HG02884 (cell line): ENCODE results near the gene CCDC150.
"Not testable (repeated sequence)": the region's sequence is repeated elsewhere in the genome, so short reads cannot be mapped to it uniquely, and the experiment has no call there.

Source experiments
- ATAC-seq: cut with Tn5 transposase; IDR thresholded peaks from one replicate; pipeline ENCODE4 v1.9.1; 2021; ENCODE audit warnings: mild to moderate bottlenecking, moderate library complexity; ENCODE audit not compliant: unreplicated experiment

Gene CCDC150

DNA sequence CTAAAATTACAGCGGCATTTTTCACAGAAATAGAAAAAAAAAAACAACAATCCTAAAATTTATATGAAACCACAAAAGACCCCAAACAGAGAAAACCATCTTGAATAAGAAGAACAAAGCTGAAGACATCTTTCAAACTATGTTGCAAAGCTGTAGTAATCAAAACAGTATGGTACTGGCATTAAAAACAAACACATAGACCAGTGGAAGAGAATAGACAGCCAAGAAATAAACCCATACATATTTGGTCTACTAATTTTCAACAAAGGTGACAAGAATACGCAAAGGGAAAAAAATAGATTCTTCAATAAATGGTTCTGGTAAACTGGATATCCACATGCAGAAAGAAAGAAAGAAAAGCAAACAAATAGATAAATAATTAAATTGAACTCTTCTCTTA lies 9.0 kb upstream of the CCDC150 start:
- no peak for ATAC-seq

DNA sequence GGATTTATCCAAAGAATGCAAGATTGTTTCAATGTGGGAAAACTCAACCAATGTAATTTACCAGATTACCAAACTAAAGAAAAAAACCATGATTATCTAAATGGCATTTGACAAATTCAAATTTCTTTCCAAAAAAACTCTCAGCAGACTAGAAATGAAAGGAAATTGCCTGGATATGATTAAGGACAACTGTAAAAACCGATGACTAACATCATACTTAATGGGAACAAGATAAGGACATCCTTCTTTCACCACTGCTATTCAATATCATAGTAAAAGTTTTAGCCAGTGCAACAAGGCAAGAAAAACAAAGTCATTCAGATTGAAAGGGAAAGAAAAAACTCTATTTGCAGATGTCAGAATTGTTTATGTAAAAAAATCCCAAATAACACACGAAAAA lies 4.4 kb upstream of the CCDC150 start:
- ATAC-seq, result no peak

DNA sequence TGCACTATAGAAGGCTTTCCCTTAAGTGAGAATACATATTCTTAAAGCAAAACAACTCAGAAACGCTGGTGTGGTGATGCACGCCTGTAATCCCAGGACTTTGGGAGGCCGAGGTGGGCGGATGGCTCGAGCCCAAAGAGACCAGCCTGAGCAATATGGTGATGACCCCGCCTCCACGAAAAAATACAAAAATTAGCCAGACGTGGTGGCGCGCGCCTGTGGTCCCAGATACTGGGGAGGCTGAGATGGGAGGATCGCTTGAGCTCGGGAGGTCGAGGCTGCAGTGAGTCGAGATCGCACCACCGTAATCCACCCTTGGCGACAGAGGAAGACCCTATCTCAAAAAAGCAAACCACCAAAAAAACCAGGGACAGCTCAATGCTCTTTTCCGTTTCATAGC lies 750 bp upstream of the CCDC150 start:
- no peak for ATAC-seq

DNA sequence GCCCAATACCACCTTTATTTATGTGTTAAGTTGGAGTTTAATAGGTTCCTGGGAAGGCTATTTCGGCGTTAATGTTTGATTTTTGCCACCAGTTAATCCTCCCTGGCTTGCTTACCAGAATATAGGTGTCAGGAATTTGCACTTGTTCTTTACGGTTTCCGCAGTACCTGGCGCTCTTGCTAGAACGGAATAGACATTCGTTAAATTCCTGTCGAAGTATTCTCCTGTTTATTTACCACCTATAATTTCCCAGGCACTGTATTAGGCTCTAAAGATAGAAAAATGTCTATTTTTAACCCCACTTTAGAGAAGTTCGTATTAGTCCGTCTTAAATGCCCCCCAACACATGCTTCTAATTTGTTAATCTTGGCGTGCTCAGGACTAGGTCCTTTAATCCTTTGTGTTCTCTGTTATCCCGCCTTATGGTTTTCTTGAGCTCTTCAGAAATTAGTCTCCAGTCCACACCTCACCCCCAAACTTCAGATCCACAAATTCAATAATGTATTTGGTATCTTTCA lies 575 bp downstream of the CCDC150 start:
- ATAC-seq, result peak; percentile 0

DNA sequence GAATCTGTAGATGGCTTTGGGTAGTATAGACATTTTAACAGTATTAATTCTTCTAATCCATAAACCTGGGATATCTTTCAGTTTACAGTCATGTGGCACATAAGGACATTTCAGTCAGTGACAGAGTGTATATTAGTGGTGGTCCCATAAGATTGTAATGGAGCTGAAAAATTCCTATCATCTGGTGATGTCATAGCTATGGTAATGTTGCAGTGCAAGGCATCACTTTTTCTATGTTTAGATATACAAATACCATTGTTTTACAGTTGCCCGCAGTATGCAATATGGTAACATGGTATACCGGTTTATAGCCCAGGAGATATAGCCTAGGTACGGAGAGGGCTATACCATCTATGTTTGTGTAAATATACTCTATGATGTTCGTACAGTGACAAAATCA lies 9.7 kb downstream of the CCDC150 start:
- no peak for ATAC-seq

DNA sequence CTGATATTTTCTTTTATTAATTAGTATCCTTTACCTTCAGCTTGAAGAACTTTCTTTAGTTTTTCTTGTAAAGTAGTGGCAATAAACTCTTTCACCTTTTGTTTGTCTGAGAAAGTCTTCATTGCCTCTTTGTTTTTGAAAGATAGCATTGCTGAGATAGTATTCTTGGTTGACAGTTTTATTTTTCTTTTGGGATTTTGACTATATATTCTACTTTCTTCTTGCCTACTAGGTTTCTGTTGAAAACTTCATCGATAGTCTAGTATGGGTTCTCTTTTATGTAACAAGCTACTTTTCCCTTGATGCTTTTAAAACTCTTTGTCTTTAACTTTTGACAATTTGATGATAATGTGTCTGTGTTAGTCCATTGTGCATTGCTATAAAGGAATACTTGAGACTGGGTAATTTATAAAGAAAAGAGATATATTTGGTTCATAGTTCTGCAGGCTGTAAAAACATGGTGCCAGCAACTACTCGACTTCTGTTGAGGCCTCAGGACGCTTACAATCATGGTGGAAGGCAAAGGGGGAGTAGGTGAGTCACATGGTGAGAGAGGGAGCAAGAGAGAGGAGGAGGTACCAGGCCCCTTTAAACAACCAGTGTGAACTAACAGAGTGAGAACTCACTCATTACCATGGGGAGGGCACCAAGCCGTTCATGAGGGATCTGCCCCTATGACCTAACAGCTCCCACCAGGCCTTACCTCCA lies 12.0 kb downstream of the CCDC150 start:
- no peak for ATAC-seq

DNA sequence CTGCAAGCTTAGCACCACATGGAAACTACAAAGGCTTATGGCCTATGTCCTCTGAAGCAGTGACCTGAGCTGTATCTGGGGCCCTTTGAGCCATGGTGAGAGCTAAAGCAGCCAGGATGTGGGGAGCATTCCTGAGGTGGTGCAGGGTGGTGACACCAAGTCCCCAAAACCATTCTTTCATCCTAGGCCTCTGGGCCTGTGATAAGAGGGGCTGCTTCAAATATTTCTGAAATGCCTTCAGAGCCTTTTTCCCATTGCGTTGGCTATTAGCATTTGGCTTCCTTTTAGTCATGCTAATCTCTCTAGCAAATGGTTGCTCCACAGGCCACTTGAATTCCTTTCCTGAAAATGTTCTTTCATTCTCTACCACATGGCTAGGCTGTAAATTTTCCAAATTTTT lies 13.4 kb downstream of the CCDC150 start:
- ATAC-seq, result no peak

DNA sequence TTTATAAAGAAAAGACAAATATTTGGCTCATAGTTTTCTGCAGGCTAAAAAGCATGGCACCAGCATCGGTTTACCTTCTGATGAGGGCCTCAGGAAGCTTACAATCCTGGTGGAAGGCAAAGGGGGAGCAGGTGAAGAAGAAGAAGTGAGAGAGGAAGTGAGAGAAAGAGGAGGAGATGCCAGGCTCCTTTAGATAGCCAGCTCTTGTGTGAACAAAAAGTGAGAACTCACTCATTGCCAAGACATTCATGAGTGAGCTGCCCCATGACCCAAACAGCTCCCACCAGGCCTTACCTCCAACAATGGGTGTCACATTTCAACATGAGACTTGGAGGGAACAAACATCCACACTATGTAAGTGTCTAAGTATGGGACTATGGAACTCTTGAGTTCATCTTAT lies 14.3 kb downstream of the CCDC150 start:
- ATAC-seq, result no peak

DNA sequence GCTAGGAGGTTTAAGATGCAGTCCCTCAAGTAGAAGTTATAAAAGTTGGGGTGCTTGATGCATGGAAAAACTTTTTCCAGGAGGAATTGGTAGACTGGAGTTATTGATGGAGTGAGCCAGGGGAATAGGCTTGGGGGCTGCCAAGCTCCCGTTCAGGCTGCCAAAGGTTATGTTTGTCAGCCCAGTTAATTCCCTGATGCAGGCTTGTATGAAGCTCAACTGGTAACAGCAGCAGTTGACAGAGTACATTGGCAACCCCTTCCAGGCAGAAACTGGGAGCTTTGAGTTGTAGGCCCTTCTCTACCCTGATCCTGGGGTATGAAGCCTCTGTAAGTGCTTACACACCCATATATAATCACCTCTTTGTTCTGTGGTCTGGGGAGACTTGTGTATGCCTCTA lies 16.2 kb downstream of the CCDC150 start:
- ATAC-seq, result no peak

DNA sequence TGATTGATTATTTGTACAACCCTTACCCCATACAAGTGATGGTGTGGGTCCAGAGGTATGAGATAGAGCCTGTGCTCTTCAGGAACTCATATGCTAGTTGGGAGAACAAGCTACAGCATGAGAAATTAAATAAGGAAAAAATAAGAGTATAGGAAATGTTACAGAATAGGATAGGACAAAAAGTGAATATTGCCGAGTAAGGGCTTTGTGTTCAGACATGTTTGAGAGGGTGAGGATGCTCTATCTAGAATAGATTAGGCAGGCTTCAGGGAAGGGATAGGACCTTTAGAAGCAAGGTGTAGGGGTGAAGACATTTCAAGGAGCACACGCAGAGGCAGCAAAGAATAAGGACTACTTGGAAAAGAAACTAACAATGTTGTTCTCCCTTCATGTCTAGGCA lies 17.8 kb downstream of the CCDC150 start:
- no peak for ATAC-seq

DNA sequence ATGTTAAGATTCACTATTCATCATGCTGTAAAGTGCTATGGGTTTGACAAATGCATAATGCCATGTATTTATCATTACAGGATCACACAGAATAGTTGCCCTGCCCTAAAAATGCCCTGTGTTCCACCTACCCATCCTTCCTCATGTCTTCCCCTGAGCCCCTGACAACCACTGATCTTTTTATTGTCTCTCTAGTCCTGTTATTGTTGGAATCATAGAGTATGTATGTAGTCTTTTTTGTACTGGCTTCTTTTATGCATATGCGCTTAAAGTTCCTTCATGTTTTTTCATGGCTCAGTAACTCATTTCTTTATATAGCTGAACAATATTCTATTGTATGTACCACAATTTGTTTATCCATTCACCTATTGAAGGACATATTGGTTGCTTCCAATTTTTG lies 20.3 kb downstream of the CCDC150 start:
- ATAC-seq, result no peak

DNA sequence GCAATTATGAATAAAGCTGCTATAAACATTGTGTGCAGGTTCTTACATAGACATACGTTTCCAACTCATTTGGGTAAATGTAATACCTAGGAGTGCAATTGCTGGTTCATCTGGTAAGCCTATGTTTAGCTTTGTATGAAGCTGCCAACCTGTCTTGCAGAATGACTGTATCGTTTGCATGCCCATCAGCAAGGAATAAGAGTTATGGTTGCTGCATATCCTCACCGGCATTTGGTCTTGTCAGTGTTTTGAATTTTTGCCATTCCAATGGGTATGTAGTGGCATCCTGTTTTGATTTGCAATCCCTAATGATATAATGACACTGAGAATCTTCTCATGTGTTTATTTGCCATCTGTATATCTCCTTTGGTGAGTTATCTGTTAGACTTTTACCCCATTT lies 20.7 kb downstream of the CCDC150 start:
- ATAC-seq, result no peak

DNA sequence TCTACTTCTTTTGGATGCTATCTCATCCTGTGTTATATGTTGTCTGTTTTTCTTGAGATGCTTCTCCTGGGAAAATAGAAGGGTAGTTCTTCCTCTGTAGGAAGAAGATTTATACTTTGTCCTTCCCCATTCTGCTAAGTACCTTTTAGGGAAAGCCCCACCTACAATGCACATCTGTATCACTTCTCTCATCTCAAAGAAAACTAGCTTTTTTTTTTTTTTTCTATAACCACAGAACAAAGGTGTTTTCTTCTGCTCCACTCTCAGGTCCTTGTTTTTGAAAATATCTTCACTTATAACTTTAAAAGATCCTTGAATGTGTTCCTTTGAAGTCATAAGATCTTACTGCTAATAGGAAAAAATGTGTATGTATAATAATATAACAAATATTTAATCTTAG lies 30.8 kb downstream of the CCDC150 start:
- no peak for ATAC-seq

DNA sequence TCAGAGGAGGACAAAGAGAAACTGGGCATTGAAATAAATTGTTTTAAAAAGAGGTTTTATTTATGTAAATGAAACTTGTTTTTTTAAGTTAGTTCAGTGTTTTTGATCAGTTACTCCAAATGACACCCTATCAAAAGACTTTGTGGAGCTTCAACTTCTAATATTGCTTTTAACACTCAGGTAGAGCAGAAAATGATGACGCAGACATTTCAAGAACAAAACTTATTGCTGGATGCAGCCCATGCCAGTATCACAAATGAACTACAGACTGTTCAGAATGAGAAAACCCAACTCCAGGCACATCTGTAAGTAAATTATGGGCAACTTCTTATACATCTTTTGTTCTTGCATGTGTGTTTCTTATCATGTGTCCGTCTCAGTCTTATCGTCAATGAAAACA lies 36.4 kb downstream of the CCDC150 start:
- ATAC-seq, result no peak

DNA sequence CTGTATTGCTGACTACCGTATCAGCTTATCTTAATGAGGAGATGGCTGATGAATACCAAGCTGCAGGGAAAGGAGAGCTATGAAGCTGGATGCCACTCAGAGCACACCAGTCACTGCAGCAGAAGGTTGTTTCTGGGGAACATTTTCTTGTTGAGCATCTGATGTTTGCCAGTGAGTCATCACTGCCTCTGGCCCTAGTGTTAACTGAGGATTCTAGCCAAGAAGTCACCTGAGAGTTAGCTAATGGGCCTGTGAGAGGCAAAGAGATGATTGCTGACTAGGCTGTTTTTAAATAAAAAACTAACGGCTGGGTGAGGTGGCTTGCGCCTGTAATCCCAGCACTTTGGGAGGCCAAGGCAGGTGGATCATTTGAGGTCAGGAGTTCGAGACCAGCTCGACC lies 37.9 kb downstream of the CCDC150 start:
- no peak for ATAC-seq

DNA sequence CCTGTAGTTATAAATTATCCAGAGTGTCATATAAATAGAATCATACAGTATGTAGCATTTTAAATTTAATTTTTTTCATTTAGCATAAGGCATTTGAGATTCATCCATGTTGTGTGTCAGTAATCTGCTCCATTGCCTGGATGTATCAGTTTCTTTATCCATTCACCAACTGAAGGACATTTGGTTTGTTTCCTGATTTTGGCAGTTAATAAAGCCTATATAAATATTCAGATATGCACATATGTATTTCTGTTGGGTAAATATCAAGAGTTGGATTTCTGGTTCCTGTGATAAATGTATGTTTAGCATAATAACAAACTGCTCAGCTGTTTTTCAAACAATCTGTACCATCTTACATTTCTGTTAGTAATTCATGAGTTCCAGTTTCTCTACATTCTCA lies 39.9 kb downstream of the CCDC150 start:
- no peak for ATAC-seq

DNA sequence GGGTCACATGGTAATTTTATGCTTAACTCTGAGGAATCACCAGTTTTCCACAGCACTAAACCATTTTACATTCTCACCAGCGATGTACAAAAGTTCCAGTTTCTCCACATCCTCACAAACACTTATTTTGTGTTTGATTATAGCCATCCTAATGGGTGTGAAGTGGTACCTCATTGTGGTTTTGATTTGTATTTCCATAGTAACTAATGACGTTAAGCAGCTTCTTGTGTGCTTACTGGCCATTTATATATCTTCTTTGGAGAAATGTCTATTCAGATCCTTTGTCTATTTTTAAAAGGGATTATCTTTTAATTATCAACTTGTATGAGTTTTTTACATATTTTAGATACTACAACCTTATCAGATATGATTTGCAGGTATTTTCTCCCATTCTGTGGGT lies 42.0 kb downstream of the CCDC150 start:
- no peak for ATAC-seq

DNA sequence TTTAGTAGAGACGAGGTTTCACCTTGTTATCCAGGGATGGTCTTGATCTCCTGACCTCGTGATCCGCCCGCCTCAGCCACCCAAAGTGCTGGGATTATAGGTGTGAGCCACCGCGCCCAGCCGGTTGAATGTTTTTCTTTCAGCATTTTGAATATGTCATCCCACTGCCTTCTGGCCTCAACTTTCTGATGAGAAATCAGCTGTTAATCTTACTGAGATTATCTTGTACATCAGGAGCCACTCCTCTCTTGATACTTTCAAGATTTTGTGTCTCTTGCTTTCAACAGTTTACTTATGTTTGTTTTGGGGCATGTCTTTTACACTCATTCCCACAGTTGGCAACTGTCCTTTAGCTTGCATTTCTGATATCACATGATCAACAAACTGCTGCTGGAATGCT lies 46.3 kb downstream of the CCDC150 start:
- ATAC-seq, result no peak

DNA sequence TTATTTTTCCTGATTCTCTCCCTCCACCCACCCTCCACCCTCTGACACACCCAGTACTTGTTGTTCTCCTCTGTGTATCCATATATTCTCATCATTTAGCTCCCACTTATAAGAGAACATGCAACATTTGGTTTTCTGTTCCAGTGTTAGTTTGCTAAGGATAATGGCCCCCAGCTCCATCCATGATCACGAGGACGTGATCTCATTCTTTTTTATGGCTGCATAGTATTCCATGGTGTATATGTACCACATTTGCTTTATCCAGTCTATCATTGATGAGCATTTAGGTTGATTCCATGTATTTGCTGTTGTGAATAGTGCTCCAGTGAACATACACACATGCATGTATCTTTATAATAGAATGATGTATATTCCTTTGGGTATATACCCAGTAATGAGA lies 47.2 kb downstream of the CCDC150 start:
- not testable (repeated sequence) for ATAC-seq

DNA sequence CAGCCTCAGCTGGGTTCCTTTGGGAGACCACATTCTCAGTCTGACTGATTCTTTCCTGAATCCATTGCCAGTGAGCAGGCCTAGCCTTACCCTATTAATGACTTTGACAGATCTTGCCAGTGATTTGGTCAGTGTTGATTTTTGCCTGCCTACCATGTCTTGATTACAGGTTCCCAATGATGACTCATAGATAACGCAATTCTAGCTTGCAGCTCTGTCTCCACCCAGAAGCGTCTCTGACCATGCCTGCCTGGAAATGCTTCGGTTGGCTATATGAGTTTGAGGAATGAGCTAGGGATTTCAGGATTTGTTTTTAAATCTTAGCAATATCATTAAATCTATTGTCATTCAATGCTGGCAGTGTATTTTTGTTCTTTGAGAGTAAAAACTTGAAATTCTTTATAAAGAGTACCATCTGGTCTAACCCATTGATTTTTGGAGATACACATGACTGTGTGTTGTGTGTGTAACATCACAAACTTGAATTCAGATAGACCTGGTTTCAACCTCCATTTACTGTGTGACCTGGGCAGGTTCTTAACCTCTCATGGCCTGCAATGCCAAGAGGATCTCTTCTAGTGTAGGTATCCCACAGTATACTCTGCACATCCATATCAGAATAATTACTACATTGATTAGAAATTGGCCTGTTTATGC lies 57.0 kb downstream of the CCDC150 start:
- no peak for ATAC-seq

DNA sequence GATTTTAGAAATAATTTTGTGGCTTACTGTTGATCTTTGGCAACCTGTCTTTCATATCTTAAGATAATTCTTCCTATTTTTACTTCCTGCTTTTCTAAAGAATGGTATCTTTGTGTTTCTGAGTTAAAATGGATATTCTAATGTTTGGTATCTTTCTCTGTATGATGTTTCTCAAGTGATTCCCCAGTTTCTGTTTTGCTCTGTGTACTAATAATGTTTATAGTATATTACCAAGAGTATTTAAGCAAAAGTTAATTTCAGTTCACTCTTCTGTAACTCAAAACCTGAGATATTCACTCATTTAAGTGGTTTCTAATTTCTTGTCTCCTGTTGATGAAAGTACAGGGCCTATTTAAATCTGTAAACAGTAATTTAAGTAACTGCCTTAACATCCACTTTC lies 58.3 kb downstream of the CCDC150 start:
- ATAC-seq, result no peak

DNA sequence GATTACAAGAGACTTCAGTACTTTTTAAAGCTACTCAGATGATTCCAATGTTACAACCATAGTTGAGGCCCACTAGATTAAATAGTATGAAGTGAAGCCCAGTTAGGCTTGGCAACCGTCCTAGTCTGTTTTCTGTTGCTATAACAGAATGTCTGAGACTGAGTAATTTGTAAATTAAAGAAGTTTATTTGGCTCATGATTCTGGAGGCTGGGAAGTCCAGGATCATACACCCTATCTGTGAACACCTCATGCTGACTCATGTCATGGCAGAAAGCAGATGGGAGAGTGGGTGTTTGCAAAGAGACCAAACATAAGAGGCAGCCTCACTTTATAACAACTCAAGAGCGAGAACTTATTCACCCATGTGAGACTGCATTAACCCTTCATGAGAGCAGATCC lies 63.1 kb downstream of the CCDC150 start:
- no peak for ATAC-seq

DNA sequence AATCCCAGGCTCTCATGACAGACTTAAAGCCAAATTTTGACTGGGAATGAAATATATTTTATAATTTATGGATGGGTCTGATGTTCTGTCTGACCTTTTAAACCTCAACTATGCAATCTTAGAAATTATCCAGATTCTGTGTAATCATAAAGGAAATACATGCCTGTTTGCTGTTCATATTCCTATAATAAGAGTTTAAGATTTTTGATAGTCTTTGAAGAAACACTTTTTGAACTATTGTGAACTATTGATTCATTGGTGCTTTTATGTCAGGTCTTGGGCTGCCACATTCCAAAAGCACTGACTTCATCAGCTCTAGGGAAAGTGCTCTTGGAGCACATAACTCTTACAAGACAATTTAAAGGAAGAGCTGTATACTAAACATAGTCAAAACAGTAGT lies 64.2 kb downstream of the CCDC150 start:
- ATAC-seq, result no peak
